ENCODE data around the gene AP1G1.

AP1G1 gene

DNA sequence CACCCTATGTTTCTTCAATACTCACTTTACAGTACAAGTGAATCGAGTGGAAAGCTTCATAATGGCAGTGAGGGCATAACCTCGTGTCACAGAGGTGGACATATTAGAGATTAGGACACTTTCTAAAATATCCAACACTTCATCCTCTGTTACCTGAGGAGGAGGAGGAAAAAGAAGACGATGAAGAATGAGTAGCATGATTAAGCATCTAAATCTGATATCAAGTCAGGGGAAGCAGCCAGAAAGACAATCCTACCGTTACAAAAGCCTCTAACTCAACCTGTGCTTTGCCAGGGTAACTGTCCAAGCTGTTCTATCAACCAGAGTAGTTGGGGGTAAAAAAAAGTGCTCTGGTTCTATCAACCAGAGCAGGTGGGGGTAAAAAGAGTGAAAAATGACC is 60.4 kb downstream of the AP1G1 start:
- no peak for DNase-seq

DNA sequence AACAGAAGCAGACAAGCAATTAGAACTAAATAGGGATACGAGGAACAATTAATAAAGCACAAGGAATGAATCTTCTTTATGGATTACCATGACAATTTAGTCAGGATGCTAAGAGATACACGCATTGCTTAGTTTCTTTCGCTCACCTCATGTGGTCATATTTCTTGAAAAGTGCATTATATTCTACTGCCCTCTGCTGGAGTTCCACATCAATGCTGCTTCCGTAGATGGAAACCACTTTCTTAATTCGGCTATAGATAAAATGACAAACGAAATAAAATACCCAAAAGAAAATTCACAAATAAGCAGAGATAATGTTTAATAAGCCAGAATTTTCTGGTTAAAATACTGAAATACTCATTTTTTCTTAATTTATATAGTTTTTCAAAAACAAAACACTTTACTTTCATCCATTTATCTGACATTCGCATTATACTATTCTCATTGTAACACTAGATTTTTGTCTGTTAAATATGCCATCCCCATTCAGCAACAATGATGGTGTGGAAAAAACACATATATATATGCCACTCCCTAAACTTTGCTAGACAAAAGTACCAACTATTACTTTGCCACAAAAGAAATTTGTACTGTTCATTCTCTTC is 62.1 kb downstream of the AP1G1 start:
- no peak for DNase-seq

DNA sequence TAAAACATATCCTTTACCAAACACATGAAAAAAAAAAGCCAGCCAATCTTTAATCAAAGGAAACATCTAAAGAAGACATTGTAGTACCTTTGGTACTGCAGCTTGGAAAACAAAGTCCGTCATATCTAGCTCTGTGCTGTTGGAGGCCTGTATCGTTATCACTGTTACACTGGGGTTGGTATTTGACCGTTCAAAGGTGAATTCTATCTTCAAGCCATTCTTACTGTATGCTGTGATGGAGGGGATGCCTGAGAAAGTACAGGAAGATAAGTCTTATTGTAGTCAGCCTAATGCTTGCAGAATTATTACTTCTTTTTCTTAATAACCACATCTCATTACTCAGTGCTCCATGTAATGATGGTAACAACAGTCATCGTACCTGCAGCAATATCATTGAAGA is 69.8 kb downstream of the AP1G1 start:
- DNase-seq = no peak

DNA sequence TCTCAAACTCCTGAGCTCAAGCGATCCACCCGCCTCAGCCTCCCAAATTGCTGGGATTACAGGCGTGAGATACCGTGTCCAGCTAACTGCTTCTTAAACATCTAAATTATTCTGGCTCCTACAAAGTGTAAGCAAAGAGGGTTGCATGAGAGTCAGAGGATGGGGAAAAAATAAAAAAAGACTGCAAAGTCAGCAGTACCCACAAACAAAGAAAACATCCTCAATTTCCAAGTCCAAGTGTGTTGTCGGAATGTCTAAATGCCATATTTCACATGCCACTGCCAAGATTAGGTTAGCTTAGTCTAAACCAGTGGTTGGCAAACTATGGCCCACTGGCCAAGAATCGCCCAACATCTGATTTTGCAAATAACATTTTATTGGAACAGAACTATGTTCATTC is 71.1 kb downstream of the AP1G1 start:
- DNase-seq = no peak

DNA sequence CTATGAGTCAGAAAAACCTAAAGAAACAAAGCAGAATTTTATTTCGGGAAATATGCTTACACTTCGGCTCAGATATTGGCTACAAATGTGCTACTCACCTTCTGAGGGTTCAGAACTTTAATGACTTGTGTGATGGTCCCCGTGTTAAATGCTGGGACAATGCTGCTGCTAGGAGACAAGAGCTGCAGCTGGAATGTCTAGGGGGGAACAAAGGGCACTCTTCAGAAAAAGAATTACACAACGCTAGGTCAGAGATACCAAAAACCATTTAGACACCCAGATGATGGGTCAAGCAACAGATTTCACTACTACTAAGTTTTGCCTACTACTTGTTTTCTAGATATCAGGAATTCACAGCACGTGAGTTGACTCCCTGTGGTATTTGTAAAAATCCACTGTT is 74.1 kb downstream of the AP1G1 start:
- DNase-seq = no peak

DNA sequence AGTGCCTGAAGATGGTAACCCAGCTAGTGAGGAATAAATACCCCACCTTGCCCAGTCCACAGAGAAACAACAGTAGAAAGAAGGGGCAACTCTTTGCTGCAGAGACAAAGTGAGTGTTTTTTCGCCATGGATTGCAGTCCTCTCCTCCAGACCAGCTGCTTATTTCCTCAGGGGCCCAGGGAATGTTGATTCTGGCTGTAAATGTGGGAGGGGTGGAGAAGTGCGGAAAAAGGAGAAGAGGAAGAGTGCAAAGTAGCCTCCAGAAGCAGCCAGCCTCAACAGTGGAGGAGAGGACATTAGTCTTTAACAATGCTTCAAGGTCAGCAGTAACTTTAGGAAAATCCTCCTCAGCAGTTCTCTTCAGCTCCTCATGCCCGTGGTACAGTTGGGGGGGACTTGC is 76.0 kb downstream of the AP1G1 start:
- no peak for DNase-seq

DNA sequence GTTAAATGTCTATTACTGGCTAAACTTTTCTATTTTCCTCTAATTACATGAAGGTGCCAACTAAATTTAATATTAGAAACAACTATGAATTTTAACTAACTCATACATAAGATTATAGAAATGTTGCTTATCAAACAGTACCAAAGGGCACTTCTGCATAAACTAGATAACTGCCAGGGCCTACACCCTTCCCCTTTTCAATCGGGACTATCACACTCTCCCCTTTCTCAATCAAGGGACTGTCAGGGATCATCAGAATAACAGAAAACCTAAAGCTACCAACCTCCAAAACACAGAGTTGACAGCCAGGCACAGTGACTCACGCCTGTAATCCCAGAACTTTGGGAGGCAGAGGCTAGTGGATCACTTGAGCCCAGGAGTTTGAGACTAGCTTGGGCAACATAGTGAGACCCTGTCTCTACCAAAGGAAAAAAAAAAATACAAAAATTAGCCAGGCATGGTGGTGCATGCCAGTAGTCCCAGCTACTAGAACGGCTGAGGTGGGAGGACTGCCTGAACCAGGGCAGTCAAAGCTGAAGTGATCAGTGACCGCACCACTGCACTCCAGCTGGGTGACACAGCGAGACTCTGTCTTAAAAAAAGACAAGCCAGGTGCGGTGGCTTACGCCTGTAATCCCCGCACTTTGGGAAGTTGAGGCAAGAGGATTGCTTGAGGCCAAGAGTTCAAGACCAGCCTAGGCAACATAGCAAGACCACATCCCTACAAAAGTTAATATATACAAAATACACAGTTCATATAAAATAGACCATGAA is 80.9 kb downstream of the AP1G1 start:
- DNase-seq = no peak

DNA sequence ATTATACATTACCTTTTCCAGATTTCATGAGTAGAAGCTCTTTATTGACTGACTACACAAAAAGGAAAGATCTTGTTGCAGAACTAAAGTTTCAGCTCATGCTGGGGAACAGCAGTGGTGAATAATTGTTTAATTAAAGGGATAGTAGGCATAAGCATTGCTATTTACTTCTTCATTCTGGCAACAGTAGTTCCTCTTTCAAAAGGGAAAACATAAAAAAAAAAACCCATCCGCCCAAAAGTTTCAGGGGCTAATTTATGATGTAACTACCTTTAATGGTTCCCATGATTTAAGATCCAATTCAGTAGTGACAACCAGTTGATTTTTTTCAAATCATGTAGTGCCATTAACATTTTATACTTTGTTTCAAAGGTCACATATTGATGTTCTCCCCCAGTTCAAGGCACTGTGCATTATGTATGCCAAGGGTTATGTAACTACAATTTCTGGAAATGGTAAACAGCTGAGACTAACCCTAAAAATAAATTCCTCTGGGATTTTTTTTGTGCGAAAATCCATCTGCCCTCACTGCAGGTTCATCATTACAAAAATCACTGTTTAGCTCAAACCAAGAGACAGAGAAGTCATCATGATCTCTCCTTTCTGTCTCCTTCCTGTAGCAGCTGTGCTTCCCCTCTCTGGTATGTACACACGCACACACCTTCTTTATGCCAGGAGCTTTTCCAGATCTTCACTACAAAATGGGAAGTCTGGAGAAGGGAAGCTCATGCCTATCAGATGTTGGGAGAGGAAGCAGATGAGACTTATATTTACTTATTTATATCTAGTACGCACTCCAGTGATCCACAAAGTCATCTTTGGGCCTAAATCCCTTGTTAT is 81.9 kb downstream of the AP1G1 start:
- DNase-seq = no peak

DNA sequence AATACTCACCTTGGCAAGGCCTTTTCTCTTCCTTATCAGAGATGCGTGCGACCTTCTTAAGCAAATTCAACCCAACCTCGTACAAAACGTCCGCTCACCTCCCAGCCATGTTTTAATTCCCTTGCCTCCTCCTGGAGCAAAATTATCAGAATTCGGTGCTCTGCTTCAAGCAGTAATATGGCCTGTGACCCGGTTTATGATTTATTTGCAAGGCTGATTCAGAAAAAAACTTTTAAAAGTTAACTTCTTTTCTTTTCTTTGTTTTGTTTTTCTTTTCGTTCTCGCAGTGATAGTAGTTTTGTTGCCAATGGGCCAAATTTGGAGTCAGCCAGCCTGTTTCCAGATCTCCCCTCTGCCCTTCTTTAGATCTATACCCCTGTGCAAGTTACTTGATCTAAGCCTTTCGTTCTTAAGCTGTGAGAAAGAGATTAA is 84.3 kb downstream of the AP1G1 start, which contains the start of gene PHLPP2:
TSS of gene PHLPP2 (minus strand) at position 382 of the 432 bp plus-strand sequence. CDS start 9,906 bp downstream, outside the sequence.
- no peak for DNase-seq

DNA sequence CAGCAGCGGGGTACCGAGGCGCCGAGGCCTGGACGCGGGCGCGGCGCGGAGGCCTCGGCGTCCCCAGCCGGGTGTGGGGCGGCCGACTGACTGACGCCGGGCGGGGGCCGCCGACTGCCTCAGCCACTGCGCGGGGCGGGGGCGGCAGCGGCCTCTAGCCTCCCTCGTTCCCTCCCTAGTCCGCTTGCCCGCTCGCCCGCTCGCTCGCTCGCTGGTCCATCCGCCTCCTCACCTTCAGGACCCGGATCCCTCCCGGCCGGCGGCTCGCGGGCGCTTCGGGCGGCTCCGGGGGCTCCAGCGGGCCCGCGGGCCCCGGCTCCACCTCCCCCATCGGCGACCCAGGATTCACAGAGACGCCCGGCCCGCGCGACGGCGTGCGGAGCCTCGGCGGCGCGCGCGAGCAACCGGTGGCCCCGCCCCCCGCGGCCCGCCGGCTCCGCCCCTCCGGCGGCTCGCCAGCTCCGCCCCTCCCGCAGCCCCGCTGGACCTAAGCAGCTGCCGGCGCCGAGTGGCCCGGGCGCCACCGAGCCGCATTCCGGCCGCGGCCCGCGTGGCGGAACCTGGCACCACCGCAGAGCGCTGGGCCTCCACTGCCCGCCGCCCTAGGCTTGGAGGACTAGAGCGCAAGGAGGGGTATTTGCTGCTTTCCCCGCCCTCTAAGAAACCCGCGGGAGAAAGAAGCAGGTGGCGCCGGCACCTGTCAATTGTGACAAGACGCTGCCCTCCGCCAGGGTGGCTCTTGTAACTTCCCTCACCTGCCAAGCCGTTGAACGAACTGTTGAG is 84.9 kb downstream of the AP1G1 start:
- peak; percentile 80 for DNase-seq

DNA sequence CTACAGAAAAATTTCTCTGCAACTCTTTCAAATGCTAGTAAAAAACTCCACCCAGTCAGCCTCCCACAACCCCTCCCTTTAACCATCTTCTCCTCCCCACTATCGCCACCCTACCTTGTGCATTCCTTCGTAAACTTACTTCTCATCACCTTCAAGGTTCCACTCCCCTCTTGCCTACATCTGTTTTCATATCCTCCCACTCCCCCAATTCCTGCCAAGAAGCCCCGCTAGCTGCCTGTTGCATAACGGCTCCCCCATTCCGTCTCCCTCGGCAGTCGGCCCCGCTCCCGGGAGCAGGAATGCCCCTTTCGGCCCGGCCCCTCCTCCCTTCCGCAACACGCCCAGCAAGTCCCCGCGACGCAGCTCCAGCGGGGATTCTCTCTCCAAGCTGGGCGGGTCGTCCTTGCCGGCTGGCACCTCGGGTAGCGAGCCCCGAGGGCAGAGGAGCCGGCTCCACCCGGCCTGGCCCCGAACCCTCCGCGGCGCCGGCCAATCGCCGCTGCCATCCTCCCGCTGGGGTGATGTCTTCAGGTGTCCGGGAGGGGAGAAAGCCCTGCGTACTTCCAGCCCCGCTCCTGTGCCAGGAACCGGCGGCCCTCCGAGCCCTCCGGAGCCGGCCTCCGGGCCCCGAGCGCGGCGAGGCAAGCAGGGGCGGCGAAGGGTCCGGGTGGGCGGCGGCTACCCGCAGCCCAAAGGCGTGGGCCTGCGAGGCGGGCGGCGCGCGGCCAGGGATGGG is 85.7 kb downstream of the AP1G1 start:
- DNase-seq = peak; percentile 54

DNA sequence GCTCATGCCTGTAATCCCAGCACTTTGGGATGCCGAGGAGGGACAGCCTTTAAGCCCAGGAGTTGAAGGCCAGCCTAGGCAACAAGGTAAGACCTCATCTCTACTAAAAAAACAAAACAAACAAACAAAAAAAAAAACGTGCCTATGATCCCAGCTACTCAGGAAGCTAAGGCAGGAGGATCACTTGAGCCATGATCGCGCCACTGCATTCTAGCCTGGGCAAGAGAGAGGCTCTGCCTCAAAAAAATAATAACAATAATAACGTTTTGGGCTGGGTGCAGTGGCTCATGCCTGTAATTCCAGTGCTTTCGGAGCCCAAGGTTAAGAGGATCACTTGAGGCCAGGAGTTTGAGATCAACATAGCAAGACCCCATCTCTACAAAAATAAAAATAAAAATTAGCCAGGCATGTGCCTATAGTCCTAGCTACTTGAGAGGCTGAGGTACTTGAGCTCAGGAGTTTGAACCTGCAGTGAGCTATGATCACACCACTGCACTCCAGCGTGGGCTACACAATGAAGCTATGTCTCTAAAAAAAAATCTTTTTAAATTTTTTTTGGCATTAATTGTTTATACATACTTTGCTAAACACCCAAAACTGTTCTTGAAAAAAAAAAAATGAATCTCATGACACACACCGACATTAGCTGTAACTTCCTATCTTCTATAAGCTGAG is 87.4 kb downstream of the AP1G1 start:
- no peak for DNase-seq

DNA sequence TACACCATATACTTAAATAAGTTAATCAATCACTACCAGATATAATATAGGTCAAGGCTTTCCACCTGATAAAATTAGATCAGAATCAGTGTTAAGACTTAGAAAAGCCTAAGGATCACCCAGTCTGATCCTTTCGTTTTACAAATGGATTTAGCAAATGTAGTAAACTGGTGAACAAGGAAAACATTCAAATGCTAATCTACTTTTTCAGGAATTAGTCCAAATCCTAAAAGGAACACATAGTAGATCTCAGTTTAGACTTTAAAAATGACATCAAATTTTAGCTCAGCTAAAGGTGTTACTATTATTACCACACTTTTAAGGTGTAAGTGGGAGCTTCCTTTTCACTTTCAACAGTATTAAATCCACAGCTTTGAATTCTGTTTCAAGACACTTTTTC is 96.1 kb downstream of the AP1G1 start:
- no peak for DNase-seq

DNA sequence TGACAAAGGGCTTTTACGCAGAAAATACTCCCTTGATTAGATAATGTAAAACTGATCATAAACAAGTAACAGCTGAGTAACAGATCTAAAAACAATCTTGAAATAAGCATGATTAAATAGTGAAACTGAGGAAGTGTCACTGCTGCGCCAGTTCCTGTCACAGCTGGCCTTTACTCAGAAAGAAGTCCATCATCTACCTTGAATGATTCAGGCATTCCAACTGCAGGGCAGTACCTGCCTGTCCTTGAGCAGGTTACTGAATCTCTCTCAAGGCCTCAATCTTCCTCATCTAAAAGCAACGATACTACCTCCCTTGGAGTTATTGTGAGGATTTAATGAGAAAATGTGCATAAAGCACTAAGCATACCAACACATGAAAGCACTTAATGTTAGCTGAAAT is 96.8 kb downstream of the AP1G1 start:
- no peak for DNase-seq

DNA sequence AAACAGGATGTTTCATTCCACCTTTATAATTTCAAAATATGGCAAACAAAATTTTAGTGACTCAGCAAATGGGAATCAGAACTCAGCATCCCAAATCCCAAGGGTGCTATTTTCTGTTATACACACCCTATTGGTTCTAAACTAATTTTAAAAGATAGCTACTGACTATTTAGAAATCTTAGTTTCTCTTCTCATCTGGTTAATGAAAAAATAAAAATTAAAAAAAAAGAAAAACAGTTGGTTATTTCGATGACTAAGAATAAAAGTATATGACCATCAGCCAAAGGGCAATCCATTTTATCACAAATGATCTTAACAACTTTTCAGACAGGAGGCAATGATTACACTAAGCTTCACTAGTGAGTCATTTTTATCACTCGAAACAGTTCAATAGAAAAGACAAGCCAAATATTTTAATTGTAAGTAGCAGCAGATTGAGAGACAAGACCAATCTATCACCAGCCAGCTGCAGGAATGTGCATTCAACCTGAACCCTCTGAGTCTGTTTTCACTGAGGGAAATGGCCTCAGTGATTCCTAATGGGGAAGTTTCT is 99.3 kb downstream of the AP1G1 start:
- no peak for DNase-seq

DNA sequence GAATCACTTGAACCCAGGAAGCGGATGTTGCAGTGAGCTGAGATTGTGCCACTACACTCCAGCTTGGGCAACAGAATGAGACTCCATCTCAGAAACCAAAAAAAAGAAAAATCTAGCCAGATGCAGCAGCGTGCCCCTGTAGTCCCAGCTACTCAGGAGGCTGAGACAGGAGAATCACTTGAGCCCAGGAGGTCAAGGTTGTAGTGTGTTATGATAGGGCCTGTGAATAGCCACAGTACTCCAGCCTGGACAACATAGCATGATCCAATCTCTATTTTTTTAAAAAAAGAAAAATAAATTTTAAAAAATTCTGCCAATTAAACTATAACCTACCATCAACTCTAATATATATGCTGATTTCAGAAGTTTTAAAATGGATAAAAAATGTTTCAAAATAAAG is 99.9 kb downstream of the AP1G1 start:
- no peak for DNase-seq

DNA sequence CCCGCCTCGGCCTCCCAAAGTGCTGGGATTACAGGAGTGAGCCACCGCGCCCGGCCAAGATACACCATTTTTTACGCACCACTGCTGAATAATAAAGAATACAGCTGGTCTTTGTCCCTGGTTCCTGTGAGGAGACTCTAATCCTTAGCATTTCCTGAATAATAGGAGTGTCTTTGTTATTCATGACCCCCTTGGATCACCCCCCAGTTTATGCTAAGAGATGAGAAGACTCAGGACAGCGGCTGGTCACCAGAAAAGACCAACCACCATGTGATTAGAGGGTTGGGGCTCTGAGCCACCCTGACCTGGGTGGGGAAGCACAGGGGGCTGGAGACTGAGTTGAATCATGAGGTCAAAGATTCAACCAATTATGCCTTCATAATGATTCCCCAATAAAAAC is 101.4 kb downstream of the AP1G1 start:
- no peak for DNase-seq

DNA sequence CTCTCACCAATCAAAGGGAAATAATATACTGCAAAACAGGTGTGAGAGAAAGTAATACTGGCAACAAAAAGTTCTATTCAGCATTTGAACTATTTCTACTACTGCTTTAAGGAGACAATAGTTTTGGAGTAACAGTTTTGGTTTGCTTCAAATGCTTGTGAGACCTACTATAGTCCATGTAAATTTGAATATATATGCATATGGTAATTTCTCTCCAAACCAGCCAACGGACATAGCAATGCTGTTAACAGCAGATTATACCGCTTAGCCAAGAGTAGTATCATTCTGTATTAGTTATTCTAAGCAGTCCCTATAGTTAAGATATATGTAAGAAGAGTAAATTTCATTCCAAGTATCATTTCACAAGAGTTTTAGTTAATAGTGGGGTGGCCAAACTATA is 102.6 kb downstream of the AP1G1 start:
- DNase-seq = no peak

DNA sequence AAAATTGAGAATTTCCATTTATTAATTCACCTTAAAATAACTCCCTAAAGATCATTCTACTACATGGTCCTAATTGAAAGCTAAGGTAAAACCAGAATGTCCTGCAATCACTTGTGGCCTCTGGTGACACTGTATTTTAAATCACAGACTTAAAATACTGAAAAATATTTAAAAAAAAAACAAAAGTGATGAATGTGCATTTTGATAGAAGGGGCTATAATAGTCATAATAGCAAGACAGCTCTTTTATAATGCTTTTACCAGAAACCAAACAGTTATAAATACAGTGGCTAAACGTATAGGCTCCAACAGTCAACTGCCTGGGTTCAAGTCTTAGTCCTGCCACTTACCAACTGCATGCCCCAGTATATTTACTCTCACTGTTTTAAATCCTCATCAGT is 105.3 kb downstream of the AP1G1 start:
- DNase-seq = no peak

DNA sequence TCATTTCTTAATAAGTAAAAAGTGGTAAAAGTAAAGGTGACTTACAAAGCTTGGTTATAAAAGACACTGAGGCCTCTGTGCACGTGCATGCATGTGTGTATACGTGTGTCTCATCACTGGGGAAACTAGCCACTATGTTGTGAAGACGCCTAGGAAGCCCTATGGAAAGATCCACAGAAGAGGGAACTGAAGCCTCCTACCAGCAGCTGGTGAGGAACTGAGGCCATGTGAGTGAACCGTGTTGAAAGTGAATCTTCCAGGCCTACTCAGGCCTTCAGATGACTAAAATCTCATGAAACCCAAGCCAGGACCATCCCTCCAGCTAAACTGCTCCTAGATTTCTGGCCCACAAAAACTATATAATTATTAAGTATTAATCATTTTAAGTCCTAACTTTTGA is 107.8 kb downstream of the AP1G1 start:
- DNase-seq = no peak

DNA sequence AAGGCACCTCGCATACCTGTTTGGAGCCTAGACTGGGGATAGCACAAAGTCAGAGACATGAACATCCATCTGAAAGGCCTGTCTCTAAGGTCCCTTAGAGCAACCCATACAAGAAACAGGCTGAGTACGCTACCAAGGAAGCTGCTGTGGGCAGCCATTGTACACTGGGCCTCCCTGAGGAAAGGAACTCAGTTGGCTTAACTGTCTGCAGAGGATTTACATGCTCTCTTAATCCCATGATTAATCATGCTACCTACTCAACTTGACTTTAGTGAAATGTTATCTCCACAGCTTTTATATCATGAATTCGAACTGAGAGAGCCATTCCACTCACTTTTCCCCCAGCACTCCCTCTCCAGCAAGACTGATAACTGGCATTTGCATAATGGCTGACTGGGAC is 110.1 kb downstream of the AP1G1 start:
- DNase-seq = no peak
